HepG2 (cell line): Measurements from ENCODE around the gene RLF. TPM values are rescaled to one million over a fixed set of nuclear protein-coding genes. Genes with fewer than 3 reads are reported as not detected.

ENCODE experiments used
- ATAC-seq: fragments of 200-7000 bp; cut with Tn5 transposase; 3 replicates; pipeline ENCODE4 v1.9.1; 2020; ENCODE audit warnings: mild to moderate bottlenecking, moderate library complexity
- BruUV-seq: library from RNA; stranded (reverse); fragments of 400-500 nt; replicated peaks from 2 replicates; lab custom pipeline; 2021; lab: Mats Ljungman, UMichigan
- CTCF ChIA-PET: fragments of 300-600 bp; formaldehyde crosslinking; extraction: SDS; loops from one replicate; lab custom pipeline; 2021; ENCODE audit warnings: low total read pairs, inconsistent platforms, low intra/inter-chr PET ratio; lab: Yijun Ruan, JAX
- POLR2A ChIA-PET: fragments of 350-600 bp; sonication (Branson Sonifier 250); formaldehyde crosslinking; loops from one replicate; lab custom pipeline; 2020; ENCODE audit warnings: antibody characterized with exemption, inconsistent platforms; lab: Yijun Ruan, JAX
- DNase-seq: peaks from one replicate; pipeline ENCODE4 v3.0.0-alpha.2; 2015; ENCODE audit warnings: low spot score
- FAIRE-seq: peaks from 3 replicates; lab custom pipeline; 2011; peaks lifted over from hg19 to GRCh38; lab: Jason Lieb, UNC
- H2AFZ ChIP-seq: one replicate; pipeline ENCODE4 v1.6.1; 2011; ENCODE audit warnings: low read length, inconsistent platforms
- H3K27ac ChIP-seq: fragments of 300-600 bp; 3 replicates; pipeline ENCODE4 v1.8.0; 2011; ENCODE audit warnings: mixed run types, mild to moderate bottlenecking, mixed read lengths, low read length, inconsistent platforms; ENCODE audit not compliant: insufficient read depth; ENCODE audit errors: extremely low read length
- H3K27me3 ChIP-seq, 2 experiments: fragments of 200-600 bp in 1 of 2; 2 replicates in 1 of 2; 3 replicates in 1 of 2; pipeline versions ENCODE4 v1.6.0 to v1.8.0; 2011; ENCODE audit warnings: low read length in 2 of 2, mild to moderate bottlenecking in 2 of 2, moderate library complexity in 2 of 2, inconsistent platforms in 1 of 2; ENCODE audit not compliant: insufficient read depth in 2 of 2, control insufficient read depth in 1 of 2
- H3K36me3 ChIP-seq, 2 experiments: fragments of 200-600 bp in 1 of 2; replicated peaks in 1 of 2; 2 replicates in 1 of 2; 3 replicates in 1 of 2; pipeline versions ENCODE4 v1.5.1 to v1.8.0; 2011; ENCODE audit warnings: low read length in 2 of 2, inconsistent platforms in 1 of 2; ENCODE audit not compliant: insufficient read depth in 2 of 2, control insufficient read depth in 1 of 2
- H3K4me1 ChIP-seq: 2 replicates; pipeline ENCODE4 v1.5.1; 2012; ENCODE audit warnings: low read length, inconsistent platforms; ENCODE audit not compliant: insufficient read depth
- H3K4me2 ChIP-seq: 2 replicates; pipeline ENCODE4 v1.6.0; 2011; ENCODE audit warnings: low read depth, low read length, inconsistent platforms
- H3K4me3 ChIP-seq, 3 experiments: fragments of 200-600 bp in 1 of 3; sonication (generic), shearing (Covaris generic) in 1 of 3; replicated peaks in 1 of 3; 2 replicates each; pipeline ENCODE4 v1.5.1; 2011 to 2016; ENCODE audit warnings: low read length in 3 of 3, inconsistent platforms in 2 of 3, low read depth in 2 of 3, mild to moderate bottlenecking in 2 of 3, control low read depth in 1 of 3, mixed read lengths in 1 of 3; ENCODE audit not compliant: insufficient read depth in 1 of 3
- H3K79me2 ChIP-seq: one replicate; pipeline ENCODE4 v1.6.1; 2011; ENCODE audit warnings: low read length, inconsistent platforms; ENCODE audit not compliant: insufficient read depth
- H3K9ac ChIP-seq: 2 replicates; pipeline ENCODE4 v1.6.0; 2011; ENCODE audit warnings: mild to moderate bottlenecking, low read depth, low read length, inconsistent platforms; ENCODE audit not compliant: insufficient read depth
- H3K9me3 ChIP-seq: 2 replicates; pipeline ENCODE4 v1.5.1; 2012; ENCODE audit warnings: mild to moderate bottlenecking, low read length
- H4K20me1 ChIP-seq: 2 replicates; pipeline ENCODE4 v1.6.0; 2011; ENCODE audit warnings: inconsistent platforms, mild to moderate bottlenecking, low read length, moderate library complexity; ENCODE audit not compliant: insufficient read depth
- ATM ChIP-seq: fragments of 450-650 bp; IDR thresholded peaks from 2 replicates; pipeline ENCODE4 v1.7.1; 2017; ENCODE audit warnings: mild to moderate bottlenecking, borderline replicate concordance
- ATRX ChIP-seq: sonication (generic); formaldehyde crosslinking; IDR thresholded peaks from 2 replicates; pipeline ENCODE4 v1.4.0; 2020; ENCODE audit warnings: missing genetic modification reagents, borderline replicate concordance
- DNMT1 ChIP-seq: sonication (generic); formaldehyde crosslinking; IDR thresholded peaks from 2 replicates; pipeline ENCODE4 v1.5.1; 2020; ENCODE audit warnings: mild to moderate bottlenecking, missing genetic modification reagents
- FOXP1 ChIP-seq, 2 experiments: fragments of 450-650 bp in 1 of 2; IDR thresholded peaks; 2 replicates each; pipeline ENCODE4 v1.6.1; 2017 to 2018; ENCODE audit warnings: antibody characterized with exemption in 1 of 2
- KMT2B ChIP-seq: IDR thresholded peaks from 2 replicates; pipeline ENCODE4 v1.6.1; 2016; ENCODE audit warnings: missing genetic modification reagents, missing compliant biosample characterization
- NFE2 ChIP-seq: sonication (generic); formaldehyde crosslinking; IDR thresholded peaks from 2 replicates; pipeline ENCODE4 v1.4.0; 2020; ENCODE audit warnings: missing genetic modification reagents
- YEATS2 ChIP-seq: sonication (generic); formaldehyde crosslinking; IDR thresholded peaks from 2 replicates; pipeline ENCODE4 v1.4.0; 2020; ENCODE audit warnings: missing genetic modification reagents, borderline replicate concordance
- ZNF234 ChIP-seq: sonication (generic); formaldehyde crosslinking; conservative IDR thresholded peaks from 2 replicates; pipeline ENCODE4 v1.5.1; 2020; ENCODE audit warnings: mild to moderate bottlenecking, missing genetic modification reagents
- ZNF296 ChIP-seq: sonication (generic); formaldehyde crosslinking; conservative IDR thresholded peaks from 2 replicates; pipeline ENCODE4 v1.5.0; 2020; ENCODE audit warnings: mild to moderate bottlenecking, missing genetic modification reagents
- ZNF552 ChIP-seq: sonication (generic); formaldehyde crosslinking; IDR thresholded peaks from 2 replicates; pipeline ENCODE4 v1.9.0; 2022; ENCODE audit warnings: missing genetic modification reagents, mild to moderate bottlenecking, borderline replicate concordance
- ZNF557 ChIP-seq: sonication (generic); formaldehyde crosslinking; IDR thresholded peaks from 2 replicates; pipeline ENCODE4 v1.4.0; 2020; ENCODE audit warnings: missing genetic modification reagents
- ZNF569 ChIP-seq: sonication (generic); formaldehyde crosslinking; IDR thresholded peaks from 2 replicates; pipeline ENCODE4 v1.5.0; 2020; ENCODE audit warnings: mild to moderate bottlenecking, missing genetic modification reagents, moderate library complexity, borderline replicate concordance
- WGBS: methylation state at CpG from one replicate; pipeline ENCODE4 v1.1.6; 2017; ENCODE audit warnings: low lambda C conversion rate; 5-methylcytosine and 5-hydroxymethylcytosine counted together
- in situ Hi-C: cut with HindIII; loops from 2 replicates; pipeline ENCODE4 v1.10.0; 2017; ENCODE audit warnings: low pct_unique_long_range_greater_than_20kb; ENCODE audit not compliant: extremely low pct_ligation_motif_present
- intact Hi-C: fragments of 100-400 bp; cut with micrococcal nuclease; formaldehyde crosslinking; loops from one replicate; pipeline ENCODE4 v1.10.0; 2022; ENCODE audit not compliant: unreplicated experiment
- polyA plus RNA-seq, 8 experiments: library from polyadenylated mRNA; depleted of rRNA in 3 of 8; stranded (reverse) in 7 of 8; unstranded in 1 of 8; fragments of >200 nt; fragmentation: Illumina TruSeq in 4 of 8; extraction: Trizol in 4 of 8; gene quantifications; 2 replicates each; pipeline versions ENCODE4 v1.2.1 to v1.2.3, GENCODE V29; 2011 to 2016; ENCODE audit warnings: low read depth in 4 of 8, missing spikeins in 1 of 8, mixed read lengths in 1 of 8; ENCODE audit not compliant: insufficient read depth in 1 of 8
- total RNA-seq, 5 experiments: library from RNA; depleted of rRNA; stranded (reverse); fragments of >200 nt; fragmentation: Illumina TruSeq; extraction: Trizol; gene quantifications; 2 replicates each; pipeline ENCODE4 v1.2.3, GENCODE V29; 2016; ENCODE audit warnings: low read depth in 1 of 5
- TF ChIP-seq, protein P1 (sequence below): sonication (generic); formaldehyde crosslinking; IDR thresholded peaks from 2 replicates; pipeline ENCODE4 v1.5.0; 2020; ENCODE audit warnings: mild to moderate bottlenecking, missing genetic modification reagents
- TF ChIP-seq, protein P2 (sequence below): sonication (generic); formaldehyde crosslinking; IDR thresholded peaks from 2 replicates; pipeline ENCODE4 v1.4.0; 2020; ENCODE audit warnings: mild to moderate bottlenecking, missing genetic modification reagents
- TF ChIP-seq, protein P3 (sequence below): sonication (generic); formaldehyde crosslinking; IDR thresholded peaks from 2 replicates; pipeline ENCODE4 v1.5.0; 2020; ENCODE audit warnings: missing genetic modification reagents, mild to moderate bottlenecking, borderline replicate concordance

The RLF gene
- total and polyA plus RNA-seq, 2 of the 13 experiments (the other 11 are each of a cell fraction or from before 2014, with no cell fraction given): 9.0 to 15.7 TPM

DNA sequence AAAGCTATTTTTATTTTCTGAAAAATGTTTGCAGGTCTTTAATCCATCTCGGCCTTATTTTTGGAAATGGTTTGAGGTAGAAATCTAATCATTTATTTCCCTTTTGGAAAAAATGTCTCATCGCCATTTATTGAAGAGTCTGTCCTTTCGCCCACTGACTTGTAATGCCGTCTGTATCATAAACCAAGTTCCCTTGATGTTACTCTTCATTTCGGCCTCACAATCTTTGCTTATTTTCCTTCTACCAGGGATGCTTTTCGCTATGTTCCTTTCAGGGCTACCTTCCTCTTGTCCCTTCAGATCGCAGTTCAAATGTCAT, 422 bp upstream of the RLF start (continued):
- TF ChIP-seq ATRX (CRISPR knock-in tag) (peak; percentile 75; the same call in 1 of the 2 replicates), YEATS2 (CRISPR knock-in tag) (no peak), ATM (no peak), ZNF552 (CRISPR knock-in tag) (no peak), ZNF557 (no peak), KMT2B (CRISPR knock-in tag) (no peak), NFE2 (no peak), FOXP1 (IDR thresholded peaks at IDR 0.05) (no peak), FOXP1 (CRISPR knock-in tag; IDR thresholded peaks at IDR 0.05) (no peak), DNMT1 (no peak)
- TF ChIP-seq, protein P1, sequence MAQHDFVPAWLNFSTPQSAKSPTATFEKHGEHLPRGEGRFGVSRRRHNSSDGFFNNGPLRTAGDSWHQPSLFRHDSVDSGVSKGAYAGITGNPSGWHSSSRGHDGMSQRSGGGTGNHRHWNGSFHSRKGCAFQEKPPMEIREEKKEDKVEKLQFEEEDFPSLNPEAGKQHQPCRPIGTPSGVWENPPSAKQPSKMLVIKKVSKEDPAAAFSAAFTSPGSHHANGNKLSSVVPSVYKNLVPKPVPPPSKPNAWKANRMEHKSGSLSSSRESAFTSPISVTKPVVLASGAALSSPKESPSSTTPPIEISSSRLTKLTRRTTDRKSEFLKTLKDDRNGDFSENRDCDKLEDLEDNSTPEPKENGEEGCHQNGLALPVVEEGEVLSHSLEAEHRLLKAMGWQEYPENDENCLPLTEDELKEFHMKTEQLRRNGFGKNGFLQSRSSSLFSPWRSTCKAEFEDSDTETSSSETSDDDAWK: no peak
- TF ChIP-seq, protein P2, sequence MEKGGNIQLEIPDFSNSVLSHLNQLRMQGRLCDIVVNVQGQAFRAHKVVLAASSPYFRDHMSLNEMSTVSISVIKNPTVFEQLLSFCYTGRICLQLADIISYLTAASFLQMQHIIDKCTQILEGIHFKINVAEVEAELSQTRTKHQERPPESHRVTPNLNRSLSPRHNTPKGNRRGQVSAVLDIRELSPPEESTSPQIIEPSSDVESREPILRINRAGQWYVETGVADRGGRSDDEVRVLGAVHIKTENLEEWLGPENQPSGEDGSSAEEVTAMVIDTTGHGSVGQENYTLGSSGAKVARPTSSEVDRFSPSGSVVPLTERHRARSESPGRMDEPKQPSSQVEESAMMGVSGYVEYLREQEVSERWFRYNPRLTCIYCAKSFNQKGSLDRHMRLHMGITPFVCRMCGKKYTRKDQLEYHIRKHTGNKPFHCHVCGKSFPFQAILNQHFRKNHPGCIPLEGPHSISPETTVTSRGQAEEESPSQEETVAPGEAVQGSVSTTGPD (CRISPR knock-in tag): no peak
- TF ChIP-seq, all 625 proteins: peak for 5

DNA sequence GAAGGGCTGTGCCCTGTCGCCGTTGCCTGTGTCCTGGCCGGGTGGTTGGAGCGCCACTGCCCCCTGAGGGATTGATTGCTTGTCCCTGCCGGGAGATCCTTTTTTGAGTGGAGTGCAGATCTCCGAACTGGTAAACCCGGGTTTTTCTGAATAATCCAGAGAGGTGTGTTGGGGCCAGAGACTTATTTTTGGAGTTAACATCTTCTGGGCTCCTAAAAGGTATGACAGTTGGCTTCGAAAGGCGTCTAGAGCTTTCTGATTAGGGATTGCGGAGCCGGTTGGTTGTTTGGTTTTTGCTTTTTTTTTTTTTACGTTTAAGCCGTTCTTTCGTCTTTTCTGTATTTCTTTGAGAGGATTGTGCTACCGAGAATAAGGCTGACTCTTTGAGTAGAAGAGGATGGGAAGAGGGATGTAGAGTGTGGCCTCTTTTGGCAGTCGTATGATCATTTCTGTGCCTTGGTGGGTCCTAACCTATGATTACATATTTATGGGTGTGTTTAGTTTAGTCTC, 756 bp downstream of the RLF start:
- H3K36me3 ChIP-seq: no peaks in the 10 kb centered on the region
- H2AFZ ChIP-seq: no peak overlapping the region
- H3K9me3 ChIP-seq: no peaks in the 10 kb centered on the region
- in situ Hi-C loops: no loop called here
- ATAC-seq (no peak; the same call in 2 of the 3 replicates), FAIRE-seq (no peak), DNase-seq (no peak)
- peak overlapping the region; percentile 96 for H3K9ac ChIP-seq
- no peaks in the 10 kb centered on the region; a peak in 1 of 5 replicates for H3K27me3 ChIP-seq
- POLR2A ChIA-PET: interaction anchor here (1.0 to 1.8 kb wide), 2 partner anchors 9 to 38 kb away, joined by 4 read pairs; no protein-coding TSS in a partner anchor
- CTCF ChIA-PET: no interaction called here
- peaks cover 30% of the 10 kb centered on the region for H3K4me1 ChIP-seq
- peak overlapping the region; percentile 84 for H3K4me2 ChIP-seq
- H3K79me2 ChIP-seq: peaks cover 59% of the 10 kb centered on the region
- intact Hi-C loops: loop anchor here (5.0 kb wide), 1 partner anchor 95 kb away; the partner anchor contains the start of gene ZMPSTE24
- peaks cover 47% of the 10 kb centered on the region for H4K20me1 ChIP-seq
- H3K4me3 ChIP-seq: peak overlapping the region; percentile 79 to 98 (median 83)
- BruUV-seq: no TSS peak
- 0% methylated on average over 12 of the region's 16 CpGs for WGBS
- TF ChIP-seq ZNF569 (CRISPR knock-in tag) (0 out of 2 replicates have a peak, but pooled peaks have one; percentile 19), ZNF234 (CRISPR knock-in tag) (0 out of 2 replicates have a peak, but pooled peaks have one; percentile 27), ZNF296 (0 out of 2 replicates have a peak, but pooled peaks have one; percentile 4)
- TF ChIP-seq, protein P3, sequence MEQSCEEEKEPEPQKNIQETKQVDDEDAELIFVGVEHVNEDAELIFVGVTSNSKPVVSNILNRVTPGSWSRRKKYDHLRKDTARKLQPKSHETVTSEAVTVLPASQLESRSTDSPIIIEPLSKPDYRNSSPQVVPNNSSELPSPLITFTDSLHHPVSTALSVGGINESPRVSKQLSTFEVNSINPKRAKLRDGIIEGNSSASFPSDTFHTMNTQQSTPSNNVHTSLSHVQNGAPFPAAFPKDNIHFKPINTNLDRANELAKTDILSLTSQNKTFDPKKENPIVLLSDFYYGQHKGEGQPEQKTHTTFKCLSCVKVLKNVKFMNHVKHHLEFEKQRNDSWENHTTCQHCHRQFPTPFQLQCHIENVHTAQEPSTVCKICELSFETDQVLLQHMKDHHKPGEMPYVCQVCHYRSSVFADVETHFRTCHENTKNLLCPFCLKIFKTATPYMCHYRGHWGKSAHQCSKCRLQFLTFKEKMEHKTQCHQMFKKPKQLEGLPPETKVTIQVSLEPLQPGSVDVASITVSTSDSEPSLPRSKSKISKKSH (CRISPR knock-in tag): no peak
- peak overlapping the region; percentile 93 for H3K27ac ChIP-seq
